CD4-positive, alpha-beta T cell treated with Interleukin-12 subunit alpha and Interleukin-12 subunit beta, for 1 hour (primary cell): ENCODE data around the gene NUTM2D.
"Not testable (repeated sequence)": the region's sequence is repeated elsewhere in the genome, so short reads cannot be mapped to it uniquely, and the experiment has no call there.

Experiments used
- DNase-seq: peaks from one replicate; pipeline ENCODE4 v3.0.0-alpha.2; 2020

The NUTM2D gene, protein sequence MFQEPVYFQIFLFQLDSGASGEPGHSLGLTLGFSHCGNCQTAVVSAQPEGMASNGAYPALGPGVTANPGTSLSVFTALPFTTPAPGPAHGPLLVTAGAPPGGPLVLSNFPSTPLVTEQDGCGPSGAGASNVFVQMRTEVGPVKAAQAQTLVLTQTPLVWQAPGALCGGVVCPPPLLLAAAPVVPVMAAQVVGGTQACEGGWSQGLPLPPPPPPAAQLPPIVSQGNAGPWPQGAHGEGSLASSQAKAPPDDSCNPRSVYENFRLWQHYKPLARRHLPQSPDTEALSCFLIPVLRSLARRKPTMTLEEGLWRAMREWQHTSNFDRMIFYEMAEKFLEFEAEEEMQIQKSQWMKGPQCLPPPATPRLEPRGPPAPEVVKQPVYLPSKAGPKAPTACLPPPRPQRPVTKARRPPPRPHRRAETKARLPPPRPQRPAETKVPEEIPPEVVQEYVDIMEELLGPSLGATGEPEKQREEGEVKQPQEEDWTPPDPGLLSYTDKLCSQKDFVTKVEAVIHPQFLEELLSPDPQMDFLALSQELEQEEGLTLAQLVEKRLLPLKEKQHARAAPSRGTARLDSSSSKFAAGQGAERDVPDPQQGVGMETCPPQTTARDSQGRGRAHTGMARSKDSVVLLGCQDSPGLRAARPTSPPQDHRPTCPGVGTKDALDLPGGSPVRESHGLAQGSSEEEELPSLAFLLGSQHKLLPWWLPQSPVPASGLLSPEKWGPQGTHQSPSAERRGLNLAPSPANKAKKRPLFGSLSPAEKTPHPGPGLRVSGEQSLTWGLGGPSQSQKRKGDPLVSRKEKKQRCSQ

DNA sequence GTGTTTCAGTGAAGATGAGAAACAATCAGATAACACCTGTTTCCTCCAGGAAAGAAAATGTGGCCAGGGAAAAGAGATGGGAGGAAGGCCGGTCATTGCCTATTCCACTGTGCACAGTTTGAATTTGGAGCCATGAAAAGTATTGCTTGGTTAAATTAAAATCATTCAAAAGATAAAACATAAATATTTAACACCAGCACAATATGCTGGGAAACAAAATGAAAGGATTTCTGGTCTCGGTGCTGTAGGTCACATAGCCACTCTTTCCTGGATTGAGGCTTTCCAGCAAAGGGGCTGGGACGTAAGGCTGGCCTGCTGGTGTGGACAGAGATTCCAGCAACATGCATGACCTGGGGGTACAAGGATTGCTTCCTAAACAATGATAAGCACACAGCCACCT lies at the start of gene NUTM2D:
Gene NUTM2D, plus strand, starts transcription at position 301 of the 400 bp plus-strand sequence. CDS start 522 bp downstream, outside the sequence.
- DNase-seq = not testable (repeated sequence)

DNA sequence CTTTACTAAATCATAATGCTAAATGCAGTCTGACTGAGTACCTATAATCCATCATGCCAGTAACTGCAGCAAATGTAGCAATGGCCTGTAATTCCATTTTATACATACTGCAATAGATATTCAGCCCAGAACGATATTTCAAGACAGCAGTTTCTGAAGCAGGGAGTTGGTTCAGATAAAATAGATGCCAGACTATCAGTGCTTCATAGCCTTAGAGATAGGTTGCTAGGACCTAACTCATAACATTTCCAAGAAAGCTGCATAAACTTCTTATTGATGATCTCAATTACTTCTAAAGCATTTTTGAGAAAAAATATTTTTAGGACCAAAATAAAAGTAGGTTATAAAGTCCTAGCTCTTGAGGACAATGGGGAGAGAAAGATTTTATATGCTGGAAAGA lies 48.8 kb upstream of the NUTM2D start:
- DNase-seq = not testable (repeated sequence)

DNA sequence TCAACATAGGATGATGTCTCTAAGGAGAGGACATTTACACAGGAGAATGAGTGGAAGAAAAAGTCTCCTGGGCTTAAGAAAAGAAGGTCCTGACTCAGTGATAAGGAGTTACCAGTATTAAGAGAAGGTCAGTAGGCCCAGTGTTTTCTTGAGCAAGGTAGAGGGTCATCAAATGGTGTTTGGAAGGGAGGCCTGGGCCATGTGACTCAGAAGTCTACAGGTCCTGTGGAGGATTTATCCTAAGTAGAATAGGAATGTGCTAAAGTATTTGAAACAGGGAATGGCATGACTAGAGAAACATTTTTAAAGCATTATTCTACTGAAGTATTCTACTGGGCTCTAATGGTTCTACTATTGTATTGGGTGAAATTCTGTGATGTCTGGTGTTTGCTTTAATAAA lies 47.9 kb upstream of the NUTM2D start:
- DNase-seq = not testable (repeated sequence)

DNA sequence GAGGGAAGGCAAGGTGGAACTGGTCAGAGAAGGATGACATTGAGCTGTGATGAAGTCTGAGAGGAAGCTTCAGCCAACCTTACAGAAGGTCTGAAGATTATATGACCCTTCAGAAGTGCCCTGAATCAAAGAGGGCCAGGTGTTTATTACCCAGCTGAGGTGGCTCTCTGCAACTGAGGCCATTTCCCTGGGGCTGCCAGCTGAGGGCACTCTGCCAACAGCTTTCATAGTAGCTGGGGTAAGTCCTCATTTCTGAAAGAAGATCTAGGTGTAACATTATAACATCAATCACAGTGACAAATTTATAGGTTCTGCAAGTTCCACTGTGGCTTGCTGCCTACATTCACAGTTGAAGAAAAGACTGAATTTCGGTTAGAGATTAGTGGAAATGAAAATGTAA lies 46.0 kb upstream of the NUTM2D start:
- not testable (repeated sequence) for DNase-seq

DNA sequence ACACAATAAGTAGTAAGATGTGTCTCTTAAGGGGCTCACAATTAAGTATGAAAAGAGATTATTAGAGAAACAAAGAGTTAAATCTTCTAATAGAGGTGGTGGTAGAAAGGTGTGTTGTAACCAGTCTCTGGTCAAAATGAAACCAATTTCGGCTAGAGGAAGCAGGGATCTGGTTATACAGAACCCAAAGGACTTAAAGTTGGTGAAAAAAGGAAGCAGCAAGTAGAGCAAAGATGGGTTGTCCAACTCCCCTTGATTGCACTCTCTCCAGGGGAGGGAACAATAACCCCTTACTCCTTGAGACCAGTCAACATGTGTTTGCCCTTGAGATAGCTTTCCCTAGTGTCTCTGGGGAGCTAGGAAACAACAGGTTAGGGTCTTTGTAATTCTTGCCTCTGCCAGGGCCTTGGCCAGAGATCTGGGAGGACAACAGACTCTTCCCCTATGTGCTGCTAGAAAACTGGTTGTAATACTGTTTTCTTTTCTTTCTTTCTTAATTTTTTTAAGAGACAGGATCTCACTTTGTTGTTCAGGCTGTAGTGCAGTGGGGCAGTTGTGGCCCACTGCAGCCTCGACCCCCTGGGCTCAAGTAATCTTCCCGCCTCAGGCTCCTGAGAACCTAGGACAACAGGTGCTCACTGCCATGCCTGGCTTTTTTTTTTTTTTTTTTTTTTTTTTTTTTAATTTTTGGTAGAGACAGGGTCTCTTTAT lies 43.7 kb upstream of the NUTM2D start:
- DNase-seq = not testable (repeated sequence)

DNA sequence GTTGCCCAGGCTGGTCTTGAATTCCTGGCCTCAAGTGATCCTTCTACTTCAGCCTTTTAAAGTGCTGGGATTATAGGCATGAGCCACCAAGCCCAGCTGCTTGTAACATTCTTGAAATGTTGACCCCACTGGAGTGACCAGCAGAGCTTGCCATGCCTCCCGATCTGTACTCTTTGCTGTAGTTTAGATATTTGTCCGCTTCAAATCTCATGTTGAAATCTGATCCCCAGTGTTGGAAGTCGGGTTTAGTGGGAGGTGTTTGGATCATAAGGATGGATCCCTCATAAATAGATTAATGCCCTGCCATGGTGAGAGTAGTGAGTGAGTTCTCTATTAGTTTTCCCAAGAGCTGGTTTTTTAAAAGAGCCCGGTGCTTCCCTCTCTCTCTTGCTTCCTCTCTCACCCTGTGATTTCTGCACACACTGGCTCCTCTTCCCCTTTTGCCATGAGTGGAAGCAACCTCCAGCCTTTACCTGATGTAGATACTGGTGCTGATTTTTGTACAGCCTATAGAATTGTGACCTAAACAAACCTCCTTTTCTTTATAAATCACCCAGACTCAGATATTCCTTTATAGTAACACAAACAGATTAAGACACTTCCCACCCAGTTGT lies 43.1 kb upstream of the NUTM2D start:
- DNase-seq = not testable (repeated sequence)

DNA sequence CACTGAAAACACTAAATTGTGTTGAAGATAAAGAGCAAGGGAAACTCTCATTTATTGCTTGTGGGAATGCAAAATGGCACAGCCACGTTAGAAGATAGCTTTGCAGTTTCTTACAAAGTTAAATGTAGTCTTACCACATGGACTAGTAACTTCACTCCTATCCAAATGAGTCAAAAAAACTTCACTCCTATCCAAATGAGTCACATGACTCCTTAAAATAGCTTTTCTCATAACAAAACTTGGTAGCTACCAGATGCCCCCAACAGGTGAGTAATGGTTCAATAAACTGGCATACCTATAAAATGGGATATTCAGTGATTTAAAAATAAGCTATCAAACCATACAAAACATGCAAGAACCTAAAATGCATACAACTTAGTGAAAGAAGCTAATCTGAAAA lies 36.0 kb upstream of the NUTM2D start:
- not testable (repeated sequence) for DNase-seq

DNA sequence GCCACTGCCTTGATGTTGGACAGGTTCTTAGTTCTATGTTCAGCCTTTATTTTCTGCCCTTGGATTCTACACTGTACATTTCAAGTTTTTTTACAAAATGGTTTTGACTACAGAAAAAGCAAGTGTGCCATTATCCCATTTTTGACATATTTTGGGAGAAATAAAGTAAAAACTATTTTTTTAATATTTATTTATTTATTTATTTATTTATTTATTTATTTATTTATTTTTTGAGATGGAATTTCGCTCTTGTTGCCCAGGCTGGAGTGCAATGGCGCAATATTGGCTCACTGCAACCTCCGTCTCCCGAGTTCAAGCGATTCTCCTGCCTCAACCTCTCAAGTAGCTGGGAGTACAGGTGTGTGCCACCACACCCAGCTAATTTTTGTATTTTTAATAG lies 33.0 kb upstream of the NUTM2D start:
- not testable (repeated sequence) for DNase-seq

DNA sequence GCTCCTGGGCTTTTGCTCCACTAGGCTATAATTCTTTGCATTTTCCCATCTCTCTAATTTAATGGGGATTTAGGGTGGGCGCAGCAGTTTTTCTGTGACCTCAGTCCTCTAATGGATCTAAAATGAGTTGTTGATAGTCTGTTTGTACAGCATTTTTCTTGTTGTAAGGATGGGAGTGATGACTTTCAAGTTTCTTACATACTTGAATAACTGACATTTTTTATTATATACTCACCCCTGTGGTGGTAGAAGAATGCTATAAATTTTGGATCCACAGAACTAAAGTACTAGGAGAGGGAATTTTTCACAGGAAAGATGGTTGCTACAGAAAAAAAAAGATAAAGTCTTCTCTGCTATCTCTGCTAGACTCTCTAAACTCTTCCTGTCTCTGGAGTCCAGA lies 29.6 kb upstream of the NUTM2D start:
- not testable (repeated sequence) for DNase-seq

DNA sequence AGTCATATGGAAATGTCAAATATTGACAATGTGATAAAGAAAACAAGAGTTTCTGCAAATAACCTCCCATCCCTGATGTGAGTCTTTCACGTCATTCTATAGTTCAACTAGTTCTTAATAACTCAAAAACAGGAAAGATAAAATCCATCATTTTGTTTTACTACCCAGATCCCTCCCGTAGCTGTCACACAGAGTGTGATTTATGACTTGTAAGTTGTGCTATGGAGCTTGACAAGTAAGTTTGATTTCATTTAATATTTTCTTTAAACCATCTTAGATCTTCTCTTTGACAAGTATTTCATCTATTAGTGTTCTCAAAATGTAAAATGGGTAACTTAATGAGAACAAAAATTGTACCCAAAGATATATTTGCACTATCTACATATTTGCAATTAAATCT lies 28.4 kb upstream of the NUTM2D start:
- DNase-seq = not testable (repeated sequence)

DNA sequence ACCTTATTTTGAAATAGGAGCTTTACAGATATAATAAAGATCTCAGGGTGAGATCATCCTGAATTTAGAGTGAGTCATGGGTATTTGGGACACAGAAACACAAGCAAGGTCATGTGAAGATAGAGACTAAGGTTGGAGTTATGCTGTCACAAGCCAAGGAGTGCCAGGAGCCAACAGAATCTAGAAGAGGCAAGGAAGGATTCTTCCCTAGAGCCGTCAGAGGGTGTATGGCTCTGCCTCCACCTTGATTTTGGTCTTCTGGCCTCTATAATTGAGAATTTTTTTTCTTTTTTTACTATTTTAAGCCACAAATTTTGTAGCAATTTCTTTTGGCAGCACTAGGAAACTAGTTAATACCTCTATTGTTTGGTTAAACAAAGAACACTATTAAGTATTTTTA lies 24.9 kb upstream of the NUTM2D start:
- DNase-seq = not testable (repeated sequence)

DNA sequence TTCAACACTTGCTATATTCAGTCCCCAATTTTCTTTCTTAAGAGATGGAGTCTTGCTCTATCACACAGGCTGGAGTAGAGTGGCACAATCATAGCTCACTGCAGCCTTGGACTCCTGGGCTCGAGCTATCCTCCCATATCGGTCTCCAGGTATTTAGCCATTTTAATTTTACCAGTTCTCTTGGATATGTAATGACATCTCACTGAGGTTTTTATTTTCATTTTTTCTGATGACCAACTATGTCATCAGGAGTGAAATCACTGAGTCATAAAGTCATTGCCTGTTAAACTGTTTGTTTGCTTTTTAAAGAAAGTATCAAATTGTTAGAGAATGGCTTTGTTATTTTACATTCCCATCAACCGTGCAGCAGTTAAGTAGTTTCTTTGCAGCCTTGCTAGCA lies 17.1 kb upstream of the NUTM2D start:
- not testable (repeated sequence) for DNase-seq

DNA sequence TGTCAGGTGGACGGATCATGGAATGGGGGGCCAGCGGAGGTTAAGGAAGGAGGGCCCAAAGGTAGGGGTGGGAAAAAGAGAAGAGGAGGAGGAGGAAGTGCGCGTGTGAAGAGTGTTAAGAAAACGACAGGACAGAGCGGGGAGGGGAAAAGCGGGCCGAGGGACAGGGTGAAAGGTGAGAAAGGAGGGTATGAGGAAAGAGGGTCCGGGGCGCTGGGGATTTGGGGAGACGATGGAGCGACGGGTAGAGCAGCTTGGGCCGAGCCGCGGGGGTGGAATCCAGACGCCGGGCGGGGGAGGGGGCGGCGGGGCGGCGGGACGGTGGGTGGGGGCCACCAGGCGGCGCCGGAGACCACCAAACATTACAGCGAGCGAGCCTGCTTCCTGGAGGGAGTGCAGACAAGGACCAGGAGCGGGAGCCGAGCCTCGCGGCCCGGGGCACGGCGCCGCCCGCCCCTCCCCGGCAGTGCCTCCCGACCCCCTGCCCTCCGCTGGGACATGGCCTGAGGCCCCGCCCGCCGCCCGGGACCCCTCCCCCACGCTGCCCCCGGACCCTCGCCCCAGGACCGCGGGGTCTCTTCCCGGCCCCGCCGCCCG lies 15.9 kb upstream of the NUTM2D start:
- DNase-seq = not testable (repeated sequence)

DNA sequence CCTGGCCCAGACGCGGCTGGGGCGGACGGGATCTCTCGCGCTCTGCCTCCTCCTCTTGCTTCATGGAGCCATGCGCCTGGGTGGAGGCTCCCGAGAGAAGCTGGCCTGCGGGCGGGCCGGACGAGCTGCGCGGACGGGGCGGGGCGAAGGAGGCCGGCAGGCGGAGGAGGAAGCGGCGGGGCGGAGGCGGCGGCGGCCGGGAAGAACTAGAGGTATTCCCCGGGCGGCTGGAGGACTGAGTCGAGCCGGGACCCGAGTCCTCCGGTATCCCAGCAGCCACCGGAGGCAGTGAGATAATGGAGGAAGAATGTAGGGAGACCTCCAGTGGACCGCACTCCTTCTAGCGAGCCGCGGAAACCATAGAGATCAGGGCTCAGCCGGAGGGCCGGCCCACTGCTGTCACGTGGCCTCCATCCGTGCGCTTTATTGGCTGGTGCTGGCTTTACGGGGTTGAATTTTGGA lies 15.3 kb upstream of the NUTM2D start:
- DNase-seq = peak; percentile 86

DNA sequence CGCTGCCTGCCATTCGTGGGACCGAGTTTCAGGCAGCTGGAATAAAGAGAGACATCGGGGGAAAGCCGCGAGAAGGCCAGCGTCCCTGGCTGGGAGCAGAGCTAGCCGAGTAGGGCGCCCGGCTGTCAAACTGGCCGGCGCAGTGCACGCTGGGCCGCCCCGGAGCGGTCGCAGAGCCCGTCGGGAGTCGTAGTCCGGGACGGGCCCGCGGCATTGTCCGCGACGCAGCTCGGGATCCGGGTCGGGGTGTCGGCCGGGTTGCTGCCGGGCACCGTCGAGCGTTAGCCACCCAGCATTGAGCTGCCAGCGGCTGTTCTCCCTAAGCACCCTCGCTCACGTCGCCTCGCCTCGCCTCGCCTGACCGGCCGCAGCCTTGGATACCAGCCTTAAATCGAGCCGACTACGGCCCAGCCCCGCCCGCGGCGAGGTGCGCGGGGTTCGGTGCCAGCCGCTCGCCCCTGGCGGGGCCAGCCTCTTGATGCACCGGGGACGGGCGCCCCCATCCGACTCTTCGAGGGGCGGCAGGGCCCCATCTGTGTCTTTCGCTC lies 14.8 kb upstream of the NUTM2D start:
- DNase-seq = peak; percentile 85

DNA sequence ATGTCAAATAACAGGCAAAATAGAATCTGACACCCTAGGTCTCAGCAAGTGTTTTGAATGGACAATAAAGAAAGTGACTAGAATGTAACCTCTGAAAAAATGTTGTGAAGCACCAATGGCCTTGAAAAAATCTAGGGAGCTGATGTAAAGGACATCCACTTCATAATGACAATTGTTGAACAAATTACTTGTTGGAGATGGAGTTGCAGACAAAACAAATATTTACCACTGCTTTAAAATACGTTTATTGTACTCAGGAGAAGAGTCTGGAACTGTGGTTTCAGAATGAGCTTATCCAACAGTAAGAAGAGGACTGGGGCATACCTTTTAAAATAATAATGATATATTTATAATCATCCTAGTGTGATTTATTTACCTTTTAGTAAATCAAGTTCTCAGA lies 11.8 kb upstream of the NUTM2D start:
- DNase-seq = not testable (repeated sequence)

DNA sequence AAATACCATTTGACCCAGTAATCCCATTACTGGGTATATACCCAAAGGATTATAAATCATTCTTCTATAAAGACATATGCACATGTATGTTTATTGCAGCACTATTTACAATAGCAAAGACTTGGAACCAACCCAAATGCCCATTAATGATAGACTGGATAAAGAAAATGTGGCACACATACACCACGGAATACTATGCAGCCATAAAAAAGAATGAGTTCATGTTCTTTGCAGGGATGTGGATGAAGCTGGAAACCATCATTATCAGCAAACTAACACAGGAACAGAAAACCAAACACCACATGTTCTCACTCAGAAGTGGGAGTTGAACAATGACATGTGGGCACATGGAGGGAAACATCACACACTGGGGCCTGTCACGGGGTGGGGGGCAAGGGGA lies 7.4 kb upstream of the NUTM2D start:
- DNase-seq = not testable (repeated sequence)

DNA sequence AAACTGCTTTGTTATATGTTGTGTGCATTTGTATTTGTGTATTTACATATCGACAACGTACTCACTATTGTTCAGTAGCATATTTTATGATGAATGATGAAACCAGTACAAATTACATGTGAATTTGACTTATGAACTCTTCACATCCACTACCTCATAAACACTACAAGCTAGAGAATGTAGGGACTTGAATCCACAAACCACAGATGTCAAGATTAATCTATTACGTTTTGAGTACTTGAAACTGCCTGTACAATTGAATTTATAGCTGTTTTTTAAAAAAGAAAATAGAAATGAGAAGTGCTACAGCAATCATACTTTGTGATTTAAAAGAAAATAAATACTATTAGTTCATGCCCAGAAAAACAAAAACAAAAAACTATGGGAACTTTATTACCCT lies 4.7 kb upstream of the NUTM2D start:
- not testable (repeated sequence) for DNase-seq

DNA sequence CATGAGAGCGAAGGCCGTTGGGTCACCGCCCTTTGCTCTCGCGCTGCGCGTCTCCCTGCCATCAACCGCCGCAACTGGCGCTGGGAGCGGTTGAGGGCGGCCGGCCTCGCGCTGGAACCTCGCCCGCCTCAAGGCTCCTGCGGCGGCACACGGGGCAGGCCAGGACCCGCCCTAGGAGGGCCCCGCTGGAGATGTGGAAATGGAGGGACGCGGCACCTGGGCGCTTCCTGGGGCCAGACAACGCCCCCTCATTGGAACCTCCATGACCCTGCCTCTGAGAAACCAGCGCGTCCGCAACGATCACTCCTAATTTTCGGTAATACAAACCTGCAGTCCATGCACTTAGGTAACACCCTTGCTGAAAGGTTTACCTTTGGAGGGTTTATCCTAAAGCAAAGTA lies 2.4 kb upstream of the NUTM2D start:
- DNase-seq = not testable (repeated sequence)

DNA sequence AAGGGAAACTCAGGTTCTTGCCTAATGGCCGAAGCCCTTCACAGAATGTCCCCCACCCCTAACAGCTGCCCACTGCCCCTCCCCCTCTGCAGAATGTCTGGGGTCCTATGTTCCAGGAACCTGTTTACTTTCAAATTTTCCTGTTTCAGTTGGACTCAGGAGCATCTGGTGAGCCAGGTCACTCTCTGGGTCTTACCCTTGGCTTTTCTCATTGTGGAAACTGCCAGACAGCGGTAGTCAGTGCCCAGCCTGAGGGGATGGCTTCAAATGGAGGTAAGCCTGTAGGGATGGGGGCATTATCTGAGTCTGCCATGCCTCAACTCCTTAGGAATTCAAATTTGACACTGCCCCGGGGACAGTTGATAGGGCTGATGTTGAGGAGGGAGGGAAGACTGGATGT lies 615 bp downstream of the NUTM2D start:
- DNase-seq = not testable (repeated sequence)

DNA sequence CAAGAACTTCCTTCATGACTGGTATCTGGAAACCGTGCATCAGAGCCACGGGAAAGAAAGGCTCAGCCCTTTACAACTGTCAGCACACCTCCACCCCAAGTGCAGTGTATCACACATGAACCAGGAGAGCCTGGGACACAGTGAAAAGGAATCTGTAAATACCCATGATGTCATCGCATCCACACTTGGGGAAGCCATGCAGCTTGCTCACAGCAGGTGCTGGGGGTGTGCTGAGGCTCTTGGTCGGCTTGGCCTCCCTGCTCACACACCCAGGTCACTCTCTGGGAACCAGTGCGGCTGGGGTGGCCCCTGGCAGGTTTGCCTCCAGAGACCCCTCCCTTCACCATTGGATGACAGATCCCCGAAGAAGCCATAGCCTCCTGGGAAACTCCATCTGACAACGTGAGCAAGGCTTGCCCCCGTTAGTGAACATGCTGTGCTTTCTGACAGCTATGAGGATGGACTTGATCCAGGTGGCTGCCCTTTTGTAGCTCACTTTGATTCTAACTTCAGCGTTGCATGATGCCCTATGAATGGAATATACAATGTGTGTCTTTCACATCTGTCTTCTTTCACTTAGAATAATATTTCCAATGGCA lies 12.1 kb downstream of the NUTM2D start:
- not testable (repeated sequence) for DNase-seq
